GM18858 (cell line): ENCODE data around the gene SUCO.
A peak's percentile ranks its signal among the peaks of the same experiment; 100 is the strongest.
"Not testable (repeated sequence)": the region's sequence is repeated elsewhere in the genome, so short reads cannot be mapped to it uniquely, and the experiment has no call there.

Experiments used
- ATAC-seq: cut with Tn5 transposase; IDR thresholded peaks from one replicate; pipeline ENCODE4 v1.9.1; 2021; ENCODE audit not compliant: unreplicated experiment

The SUCO gene

GRCh38 chr1:172605641-172606040 is 72.7 kb downstream of the SUCO start:
- ATAC-seq: no peak

- ATAC-seq: no peak
Observed at GRCh38 chr1:172607145-172607544, 74.2 kb downstream of the SUCO start.

- ATAC-seq: no peak
Observed at GRCh38 chr1:172608098-172608601, 75.2 kb downstream of the SUCO start.

- no peak for ATAC-seq
Observed at GRCh38 chr1:172609528-172609927, 76.6 kb downstream of the SUCO start.

GRCh38 chr1:172612478-172612877 is 79.5 kb downstream of the SUCO start:
- ATAC-seq: no peak

- no peak for ATAC-seq
Observed at GRCh38 chr1:172613294-172613693, 80.3 kb downstream of the SUCO start.

- ATAC-seq: no peak
Observed at GRCh38 chr1:172616195-172616594, 83.2 kb downstream of the SUCO start.

- no peak for ATAC-seq
Observed at GRCh38 chr1:172616636-172617035, 83.7 kb downstream of the SUCO start.

GRCh38 chr1:172620603-172621002 is 87.7 kb downstream of the SUCO start:
- ATAC-seq: not testable (repeated sequence)

GRCh38 chr1:172622541-172622940 is 89.6 kb downstream of the SUCO start:
- ATAC-seq: no peak

GRCh38 chr1:172623748-172624147 is 90.8 kb downstream of the SUCO start:
- ATAC-seq: no peak

- no peak for ATAC-seq
Observed at GRCh38 chr1:172626845-172627244, 93.9 kb downstream of the SUCO start.

GRCh38 chr1:172627702-172628101 is 94.8 kb downstream of the SUCO start:
- no peak for ATAC-seq

GRCh38 chr1:172628401-172628800 is 95.5 kb downstream of the SUCO start:
- no peak for ATAC-seq

GRCh38 chr1:172629170-172629569 is 96.2 kb downstream of the SUCO start:
- no peak for ATAC-seq

- no peak for ATAC-seq
Observed at GRCh38 chr1:172629638-172630037, 96.7 kb downstream of the SUCO start.

GRCh38 chr1:172630056-172630818 is 97.3 kb downstream of the SUCO start:
- ATAC-seq: no peak

GRCh38 chr1:172630868-172631267 is 97.9 kb downstream of the SUCO start:
- no peak for ATAC-seq

GRCh38 chr1:172637522-172637921 is 104.6 kb downstream of the SUCO start:
- no peak for ATAC-seq

GRCh38 chr1:172638249-172638648 is 105.3 kb downstream of the SUCO start:
- no peak for ATAC-seq

GRCh38 chr1:172638885-172639831 is 106.2 kb downstream of the SUCO start:
- ATAC-seq: peak; percentile 67

GRCh38 chr1:172640111-172640510 is 107.2 kb downstream of the SUCO start:
- ATAC-seq: no peak
